ENCODE data around the gene EPHA7.

DNA sequence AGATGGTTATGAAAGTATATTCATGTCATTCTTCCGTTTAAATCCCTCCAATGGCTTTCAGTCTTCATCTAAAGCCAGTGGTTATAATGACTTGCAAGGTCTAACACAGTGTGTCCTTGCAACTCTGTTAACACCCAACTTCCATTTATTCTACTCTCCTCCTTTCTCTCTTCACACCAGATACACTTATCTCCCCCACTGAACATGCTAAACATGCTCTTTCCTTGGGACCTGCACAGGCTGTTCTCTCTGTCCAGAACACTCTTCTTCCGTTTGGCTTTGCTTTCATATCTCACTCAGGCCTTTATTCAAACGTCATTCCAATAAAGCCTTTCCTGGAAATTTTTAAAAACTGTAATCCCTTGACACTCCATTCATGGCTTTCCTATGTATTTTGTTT is 91.5 kb downstream of the EPHA7 start:
- TF ChIP-seq, protein P1, sequence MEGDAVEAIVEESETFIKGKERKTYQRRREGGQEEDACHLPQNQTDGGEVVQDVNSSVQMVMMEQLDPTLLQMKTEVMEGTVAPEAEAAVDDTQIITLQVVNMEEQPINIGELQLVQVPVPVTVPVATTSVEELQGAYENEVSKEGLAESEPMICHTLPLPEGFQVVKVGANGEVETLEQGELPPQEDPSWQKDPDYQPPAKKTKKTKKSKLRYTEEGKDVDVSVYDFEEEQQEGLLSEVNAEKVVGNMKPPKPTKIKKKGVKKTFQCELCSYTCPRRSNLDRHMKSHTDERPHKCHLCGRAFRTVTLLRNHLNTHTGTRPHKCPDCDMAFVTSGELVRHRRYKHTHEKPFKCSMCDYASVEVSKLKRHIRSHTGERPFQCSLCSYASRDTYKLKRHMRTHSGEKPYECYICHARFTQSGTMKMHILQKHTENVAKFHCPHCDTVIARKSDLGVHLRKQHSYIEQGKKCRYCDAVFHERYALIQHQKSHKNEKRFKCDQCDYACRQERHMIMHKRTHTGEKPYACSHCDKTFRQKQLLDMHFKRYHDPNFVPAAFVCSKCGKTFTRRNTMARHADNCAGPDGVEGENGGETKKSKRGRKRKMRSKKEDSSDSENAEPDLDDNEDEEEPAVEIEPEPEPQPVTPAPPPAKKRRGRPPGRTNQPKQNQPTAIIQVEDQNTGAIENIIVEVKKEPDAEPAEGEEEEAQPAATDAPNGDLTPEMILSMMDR (IDR thresholded peaks at IDR 0.05): no peak
- TF ChIP-seq POLR2A (IDR thresholded peaks at IDR 0.05): no peak
